Endothelial cell (in vitro differentiated cells): Measurements from ENCODE around the gene ACSL3. TPM values are rescaled to one million over a fixed set of nuclear protein-coding genes. Genes with fewer than 3 reads are reported as not detected.
"Not testable (repeated sequence)": the region's sequence is repeated elsewhere in the genome, so short reads cannot be mapped to it uniquely, and the experiment has no call there.

Source experiments
- DNase-seq: peaks from one replicate; pipeline ENCODE4 v3.0.0; 2021; ENCODE audit warnings: low spot score
- H3K27ac Mint-ChIP-seq: one replicate; pipeline ENCODE4 v1.8.0; 2021; ENCODE audit warnings: mixed read lengths, inconsistent platforms; ENCODE audit not compliant: unreplicated experiment
- H3K27me3 Mint-ChIP-seq: one replicate; pipeline ENCODE4 v1.8.0; 2021; ENCODE audit warnings: mild to moderate bottlenecking, moderate library complexity, mixed read lengths, inconsistent platforms; ENCODE audit not compliant: unreplicated experiment
- H3K36me3 Mint-ChIP-seq: one replicate; pipeline ENCODE4 v1.8.0; 2021; ENCODE audit warnings: mild to moderate bottlenecking, low read depth, mixed read lengths, inconsistent platforms; ENCODE audit not compliant: unreplicated experiment
- H3K4me1 Mint-ChIP-seq: one replicate; pipeline ENCODE4 v1.8.0; 2021; ENCODE audit warnings: mild to moderate bottlenecking, mixed read lengths, inconsistent platforms; ENCODE audit not compliant: unreplicated experiment
- H3K4me3 Mint-ChIP-seq: one replicate; pipeline ENCODE4 v1.8.0; 2021; ENCODE audit warnings: mild to moderate bottlenecking, mixed read lengths, inconsistent platforms; ENCODE audit not compliant: unreplicated experiment
- H3K9me3 Mint-ChIP-seq: one replicate; pipeline ENCODE4 v1.8.0; 2021; ENCODE audit warnings: mixed read lengths, inconsistent platforms; ENCODE audit not compliant: unreplicated experiment
- total RNA-seq: library from RNA; stranded (reverse); fragmentation: NEBNext Ultra II Directional; extraction: Animal tissue kit (Norgen Biotek cat#: 25700); gene quantifications from one replicate; pipeline ENCODE4 v1.2.1, GENCODE V29; 2021; ENCODE audit not compliant: unreplicated experiment
- TF ChIP-seq, protein P1 (sequence below): fragments of 200-600 bp; sonication (generic); IDR thresholded peaks from one replicate; pipeline ENCODE4 v1.5.0; 2021; ENCODE audit warnings: antibody characterized with exemption; ENCODE audit not compliant: unreplicated experiment

ACSL3 gene
- total RNA-seq, 1 donor from 2014 or later, result 163 TPM

DNA sequence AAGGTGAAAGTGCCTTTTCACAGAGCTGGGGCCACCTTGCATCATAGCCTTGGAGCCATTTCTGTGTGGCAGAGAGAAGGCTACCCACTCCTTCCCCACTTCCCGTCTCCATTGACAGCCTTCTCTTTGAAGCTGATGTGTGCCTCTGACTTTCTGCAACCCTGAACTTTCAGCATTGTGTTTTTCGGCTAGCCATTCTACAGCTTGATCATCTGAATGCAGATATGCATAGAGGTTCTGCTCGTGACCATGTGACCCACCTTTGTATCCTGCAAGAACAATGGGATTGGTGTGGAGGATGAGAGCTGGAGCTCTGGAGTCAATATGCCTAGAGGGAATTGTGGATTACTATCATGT, 122.1 kb downstream of the ACSL3 start:
- Mint-ChIP-seq H3K9me3 (no peaks in the 10 kb centered on the region), H3K4me1 (peaks cover 8% of the 10 kb centered on the region), H3K27ac (no peak overlapping the region), H3K27me3 (peaks cover 2% of the 10 kb centered on the region), H3K36me3 (no peaks in the 10 kb centered on the region), H3K4me3 (no peak overlapping the region)
- TF ChIP-seq, protein P1, sequence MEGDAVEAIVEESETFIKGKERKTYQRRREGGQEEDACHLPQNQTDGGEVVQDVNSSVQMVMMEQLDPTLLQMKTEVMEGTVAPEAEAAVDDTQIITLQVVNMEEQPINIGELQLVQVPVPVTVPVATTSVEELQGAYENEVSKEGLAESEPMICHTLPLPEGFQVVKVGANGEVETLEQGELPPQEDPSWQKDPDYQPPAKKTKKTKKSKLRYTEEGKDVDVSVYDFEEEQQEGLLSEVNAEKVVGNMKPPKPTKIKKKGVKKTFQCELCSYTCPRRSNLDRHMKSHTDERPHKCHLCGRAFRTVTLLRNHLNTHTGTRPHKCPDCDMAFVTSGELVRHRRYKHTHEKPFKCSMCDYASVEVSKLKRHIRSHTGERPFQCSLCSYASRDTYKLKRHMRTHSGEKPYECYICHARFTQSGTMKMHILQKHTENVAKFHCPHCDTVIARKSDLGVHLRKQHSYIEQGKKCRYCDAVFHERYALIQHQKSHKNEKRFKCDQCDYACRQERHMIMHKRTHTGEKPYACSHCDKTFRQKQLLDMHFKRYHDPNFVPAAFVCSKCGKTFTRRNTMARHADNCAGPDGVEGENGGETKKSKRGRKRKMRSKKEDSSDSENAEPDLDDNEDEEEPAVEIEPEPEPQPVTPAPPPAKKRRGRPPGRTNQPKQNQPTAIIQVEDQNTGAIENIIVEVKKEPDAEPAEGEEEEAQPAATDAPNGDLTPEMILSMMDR, result no peak
- DNase-seq, result no peak

DNA sequence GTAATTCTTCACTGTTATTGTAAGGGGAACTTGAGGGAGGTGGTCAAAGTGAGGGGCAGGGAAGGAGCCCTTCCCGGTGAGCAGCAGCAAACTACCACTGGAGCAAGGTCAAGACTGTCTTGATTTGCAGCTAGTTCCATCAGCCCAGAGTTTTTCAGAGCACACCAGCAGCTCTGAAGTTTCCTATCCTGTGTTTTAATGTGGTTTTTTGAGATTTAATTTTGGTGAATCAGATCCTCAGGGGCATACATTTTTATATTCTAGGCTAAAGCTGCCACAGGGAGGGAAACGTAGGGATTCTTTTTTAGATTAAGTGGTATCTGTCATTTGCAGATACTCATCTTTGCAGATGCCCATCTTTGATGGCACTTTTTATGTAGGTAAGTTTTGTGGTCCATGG, 124.1 kb downstream of the ACSL3 start:
- Mint-ChIP-seq H3K4me1 (peaks cover 8% of the 10 kb centered on the region), H3K27me3 (peaks cover 2% of the 10 kb centered on the region), H3K27ac (no peak overlapping the region), H3K4me3 (no peak overlapping the region), H3K9me3 (no peaks in the 10 kb centered on the region), H3K36me3 (no peaks in the 10 kb centered on the region)
- no peak for DNase-seq
- TF ChIP-seq, protein P1, result no peak

DNA sequence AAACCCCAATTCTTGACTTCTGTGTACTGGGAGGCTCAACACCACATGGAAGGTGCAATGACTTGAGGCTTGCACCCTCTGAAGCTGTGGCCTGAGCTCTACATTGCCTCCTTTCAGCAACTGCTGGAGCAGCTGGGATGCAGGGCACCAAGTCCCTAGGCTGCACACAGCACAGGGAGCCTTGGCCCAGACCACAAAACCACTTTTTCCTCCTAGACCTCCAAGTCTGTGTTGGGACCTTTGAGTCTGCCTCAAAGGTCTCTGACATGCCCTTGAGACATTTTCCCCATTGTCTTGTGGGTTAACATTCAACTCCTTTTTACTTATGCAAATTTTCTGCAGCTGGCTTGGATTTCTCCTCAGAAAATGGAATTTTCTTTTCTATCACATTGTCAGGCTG, 128.6 kb downstream of the ACSL3 start:
- Mint-ChIP-seq H3K36me3 (no peaks in the 10 kb centered on the region), H3K27me3 (peaks cover 2% of the 10 kb centered on the region), H3K4me1 (no peaks in the 10 kb centered on the region), H3K27ac (no peak overlapping the region), H3K4me3 (no peak overlapping the region), H3K9me3 (no peaks in the 10 kb centered on the region)
- TF ChIP-seq, protein P1, result no peak
- DNase-seq, result no peak

DNA sequence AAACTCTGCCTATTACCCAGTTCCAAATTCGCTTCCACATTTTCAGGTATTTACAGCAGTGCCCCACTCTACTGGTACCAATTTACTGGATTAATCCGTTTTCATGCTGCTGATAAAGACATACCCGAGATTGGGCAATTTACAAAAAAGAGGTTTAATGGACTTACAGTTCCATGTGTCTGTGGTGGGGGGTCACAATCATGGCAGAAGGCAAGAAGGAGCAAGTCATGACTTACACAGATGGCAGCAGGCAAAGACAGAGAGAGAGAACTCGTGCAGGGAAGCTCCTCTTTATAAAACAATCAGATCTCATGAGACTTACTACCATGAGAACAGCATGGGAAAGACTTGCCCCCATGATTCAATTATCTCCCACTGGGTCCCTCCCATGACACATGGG, 129.4 kb downstream of the ACSL3 start:
- not testable (repeated sequence) for DNase-seq, H3K9me3 Mint-ChIP-seq, H3K27me3 Mint-ChIP-seq, H3K36me3 Mint-ChIP-seq, H3K4me1 Mint-ChIP-seq, H3K4me3 Mint-ChIP-seq, H3K27ac Mint-ChIP-seq

DNA sequence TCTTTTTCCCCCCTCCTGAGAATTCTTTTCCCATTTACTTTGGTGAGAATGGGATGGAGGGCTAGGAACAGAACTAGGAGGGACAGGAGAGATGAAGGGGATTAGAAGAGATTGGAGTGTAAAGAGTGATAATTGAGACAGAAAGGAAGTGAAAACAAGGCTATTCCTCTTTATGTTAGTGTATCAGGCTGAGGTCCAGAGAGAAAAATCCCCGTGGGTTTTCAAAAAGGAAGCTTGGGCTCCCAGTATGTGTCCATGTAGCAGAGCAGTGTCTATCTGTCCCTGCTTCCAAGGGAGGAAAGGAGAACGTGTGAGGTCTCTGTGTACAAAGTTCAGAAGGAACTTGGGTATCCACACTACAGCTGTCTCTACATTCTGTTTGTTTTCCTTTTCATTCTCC, 131.3 kb downstream of the ACSL3 start:
- Mint-ChIP-seq H3K27me3 (no peaks in the 10 kb centered on the region), H3K36me3 (no peaks in the 10 kb centered on the region), H3K4me1 (no peaks in the 10 kb centered on the region), H3K27ac (no peak overlapping the region), H3K4me3 (no peak overlapping the region), H3K9me3 (no peaks in the 10 kb centered on the region)
- TF ChIP-seq, protein P1, result no peak
- DNase-seq, result no peak

Other genes with a start within 250 kb of the ACSL3 start
- gene FARSB, start 204.9 kb upstream of the ACSL3 start, total RNA-seq, result 11.9 TPM
- gene MOGAT1, start 189.4 kb upstream of the ACSL3 start, total RNA-seq, result 0.26 TPM
- gene KCNE4, start 191.2 kb downstream of the ACSL3 start, total RNA-seq, result 0.46 TPM